ENCODE data around the gene RABGAP1L. TPM values are rescaled to one million over a fixed set of nuclear protein-coding genes. Genes with fewer than 3 reads are reported as not detected.

RABGAP1L gene
- total and polyA plus RNA-seq, 7 experiments from 2014 or later, result 38.4 to 97.4 (median 55.1) TPM

GRCh38 chr1:175000697-175001187 is 841.4 kb downstream of the RABGAP1L start:
- H3K9me3 ChIP-seq (ENCODE audit: control insufficient read depth in 2 of 3, low read length in 3 of 3), result no peaks in the 10 kb centered on the region
- Mint-ChIP-seq H3K36me3 (peaks cover 0 to 21% (median 3%) of the 10 kb centered on the region in 5 donors), H3K4me1 (peaks cover 41 to 52% (median 49%) of the 10 kb centered on the region in 7 donors), H3K9me3 (no peaks in the 10 kb centered on the region), H3K27me3 (no peaks in the 10 kb centered on the region), H3K4me3 (no peak overlapping the region), H3K27ac (peak overlapping the region in 1 of 9 donors; percentile 78)
- POLR2A ChIA-PET, result interaction anchor here (0.6 to 3.8 kb wide), 15 partner anchors 10 to 1133 kb away, joined by 3 to 227 read pairs (median 5); partner anchors contain the start of genes GAS5, MRPS14, RC3H1 and ZBTB37
- peaks cover 10 to 18% of the 10 kb centered on the region in 2 donors for H3K4me1 ChIP-seq (ENCODE audit: control insufficient read depth in 2 of 2, insufficient read depth in 2 of 2, low read length in 2 of 2)
- CTCF ChIA-PET, result interaction anchor here (3.2 to 3.4 kb wide), 2 partner anchors 15 to 23 kb away, joined by 18 to 22 read pairs; partner anchors contain the start of gene MRPS14
- peak overlapping the region; percentile 88 for H3K27ac ChIP-seq (ENCODE audit: low read depth, low read length)
- ATAC-seq (no peak), DNase-seq (no peak)
- peak overlapping the region; percentile 69 for H3K4me3 ChIP-seq (ENCODE audit: low read length)
- no peaks in the 10 kb centered on the region for H3K27me3 ChIP-seq (ENCODE audit: control insufficient read depth in 2 of 2, insufficient read depth in 2 of 2, low read length in 2 of 2)
- intact Hi-C loops (cut with micrococcal nuclease), result loop anchor here in 1 of 2 donors (1.0 kb wide), 1 partner anchor 8 kb away; no protein-coding TSS in a partner anchor
- peaks cover 0 to 12% (median 6%) of the 10 kb centered on the region in 3 experiments for H3K36me3 ChIP-seq (ENCODE audit: control insufficient read depth in 2 of 3, insufficient read depth in 3 of 3, low read length in 3 of 3)

GRCh38 chr1:175002910-175003517 is 843.7 kb downstream of the RABGAP1L start:
- no peaks in the 10 kb centered on the region for H3K9me3 ChIP-seq (ENCODE audit: control insufficient read depth in 2 of 3, low read length in 3 of 3)
- H3K27ac ChIP-seq (ENCODE audit: low read depth, low read length), result peak overlapping the region; percentile 12
- DNase-seq (no peak), ATAC-seq (no peak)
- Mint-ChIP-seq H3K4me1 (peaks cover 38 to 62% (median 51%) of the 10 kb centered on the region in 7 donors), H3K4me3 (peak overlapping the region in 7 of 10 donors; percentile 3 to 53 (median 38)), H3K36me3 (peaks cover 0 to 23% (median 3%) of the 10 kb centered on the region in 5 donors), H3K27ac (peak overlapping the region in 8 of 9 donors; percentile 5 to 86 (median 64)), H3K9me3 (no peaks in the 10 kb centered on the region), H3K27me3 (no peaks in the 10 kb centered on the region)
- CTCF ChIA-PET, result interaction anchor here (0.6 to 1.9 kb wide), 2 partner anchors 20 to 138 kb away, joined by 3 to 4 read pairs; partner anchors contain the start of gene MRPS14
- POLR2A ChIA-PET, result interaction anchor here (0.7 to 4.2 kb wide), 5 partner anchors 20 to 203 kb away, joined by 3 to 31 read pairs (median 5); partner anchors contain the start of gene MRPS14
- H3K4me3 ChIP-seq (ENCODE audit: low read length), result no peak overlapping the region
- H3K27me3 ChIP-seq (ENCODE audit: control insufficient read depth in 2 of 2, insufficient read depth in 2 of 2, low read length in 2 of 2), result no peaks in the 10 kb centered on the region
- H3K36me3 ChIP-seq (ENCODE audit: control insufficient read depth in 2 of 3, insufficient read depth in 3 of 3, low read length in 3 of 3), result peaks cover under 1 to 35% (median 6%) of the 10 kb centered on the region in 3 experiments
- H3K4me1 ChIP-seq (ENCODE audit: control insufficient read depth in 2 of 2, insufficient read depth in 2 of 2, low read length in 2 of 2), result peaks cover 6 to 16% of the 10 kb centered on the region in 2 donors
- intact Hi-C loops (cut with micrococcal nuclease), result no loop called here

GRCh38 chr1:175003521-175003920 is 844.2 kb downstream of the RABGAP1L start:
- H3K36me3 ChIP-seq (ENCODE audit: control insufficient read depth in 2 of 3, insufficient read depth in 3 of 3, low read length in 3 of 3), result peaks cover 6 to 40% (median 11%) of the 10 kb centered on the region in 3 experiments
- Mint-ChIP-seq H3K9me3 (no peaks in the 10 kb centered on the region), H3K27me3 (no peaks in the 10 kb centered on the region), H3K36me3 (peaks cover 0 to 25% (median 3%) of the 10 kb centered on the region in 5 donors), H3K4me3 (peak overlapping the region in 8 of 10 donors; percentile 3 to 52 (median 32)), H3K27ac (peak overlapping the region; percentile 5 to 86 (median 73)), H3K4me1 (peaks cover 39 to 62% (median 52%) of the 10 kb centered on the region in 7 donors)
- no peaks in the 10 kb centered on the region for H3K9me3 ChIP-seq (ENCODE audit: control insufficient read depth in 2 of 3, low read length in 3 of 3)
- peaks cover 3 to 11% of the 10 kb centered on the region in 2 donors for H3K4me1 ChIP-seq (ENCODE audit: control insufficient read depth in 2 of 2, insufficient read depth in 2 of 2, low read length in 2 of 2)
- H3K4me3 ChIP-seq (ENCODE audit: low read length), result no peak overlapping the region
- ChIA-PET POLR2A (interaction anchor here (0.7 to 4.2 kb wide), 5 partner anchors 13 to 204 kb away, joined by 3 to 31 read pairs (median 5); partner anchors contain the start of gene MRPS14), CTCF (interaction anchor here (1.9 kb wide), 1 partner anchor 19 kb away, joined by 4 read pairs; the partner anchor contains the start of gene MRPS14)
- H3K27ac ChIP-seq (ENCODE audit: low read depth, low read length), result peak overlapping the region; percentile 12
- DNase-seq (no peak), ATAC-seq (no peak)
- intact Hi-C loops (cut with micrococcal nuclease), result no loop called here
- no peaks in the 10 kb centered on the region for H3K27me3 ChIP-seq (ENCODE audit: control insufficient read depth in 2 of 2, insufficient read depth in 2 of 2, low read length in 2 of 2)

GRCh38 chr1:175005085-175005783 is 845.9 kb downstream of the RABGAP1L start:
- Mint-ChIP-seq H3K27me3 (no peaks in the 10 kb centered on the region), H3K4me3 (no peak overlapping the region), H3K36me3 (peaks cover 5 to 30% (median 9%) of the 10 kb centered on the region in 5 donors), H3K27ac (peak overlapping the region in 6 of 9 donors; percentile 0 to 75 (median 24)), H3K4me1 (peaks cover 42 to 65% (median 55%) of the 10 kb centered on the region in 7 donors), H3K9me3 (no peaks in the 10 kb centered on the region)
- H3K4me3 ChIP-seq (ENCODE audit: low read length), result no peak overlapping the region
- ATAC-seq (no peak), DNase-seq (no peak)
- no peaks in the 10 kb centered on the region for H3K27me3 ChIP-seq (ENCODE audit: control insufficient read depth in 2 of 2, insufficient read depth in 2 of 2, low read length in 2 of 2)
- ChIA-PET POLR2A (interaction anchor here (0.6 to 4.2 kb wide), 5 partner anchors 11 to 214 kb away, joined by 3 to 31 read pairs (median 3); partner anchors contain the start of gene MRPS14), CTCF (no interaction called here)
- H3K4me1 ChIP-seq (ENCODE audit: control insufficient read depth in 2 of 2, insufficient read depth in 2 of 2, low read length in 2 of 2), result peaks cover 3 to 10% of the 10 kb centered on the region in 2 donors
- H3K36me3 ChIP-seq (ENCODE audit: control insufficient read depth in 2 of 3, insufficient read depth in 3 of 3, low read length in 3 of 3), result peaks cover 8 to 53% (median 14%) of the 10 kb centered on the region in 3 experiments
- no peak overlapping the region for H3K27ac ChIP-seq (ENCODE audit: low read depth, low read length)
- intact Hi-C loops (cut with micrococcal nuclease), result no loop called here
- H3K9me3 ChIP-seq (ENCODE audit: control insufficient read depth in 2 of 3, low read length in 3 of 3), result no peaks in the 10 kb centered on the region

- H3K4me3 ChIP-seq (ENCODE audit: low read length), result no peak overlapping the region
- DNase-seq, result no peak
- no peaks in the 10 kb centered on the region for H3K27me3 Mint-ChIP-seq
- POLR2A ChIA-PET, result interaction anchor here (2.7 kb wide), 1 partner anchor 14 kb away, joined by 11 read pairs; the partner anchor contains the start of gene MRPS14
- ATAC-seq, result no peak
- no peaks in the 10 kb centered on the region for H3K9me3 ChIP-seq (ENCODE audit: control insufficient read depth in 2 of 3, low read length in 3 of 3)
- peaks cover 19 to 44% (median 23%) of the 10 kb centered on the region in 5 donors for H3K36me3 Mint-ChIP-seq
- H3K9me3 Mint-ChIP-seq, result peaks cover 0 to 1% (median 0%) of the 10 kb centered on the region in 11 donors
- H3K4me3 Mint-ChIP-seq, result no peak overlapping the region
- no peaks in the 10 kb centered on the region for H3K4me1 ChIP-seq (ENCODE audit: control insufficient read depth in 2 of 2, insufficient read depth in 2 of 2, low read length in 2 of 2)
- peaks cover 13 to 28% (median 19%) of the 10 kb centered on the region in 7 donors for H3K4me1 Mint-ChIP-seq
- no peak overlapping the region for H3K27ac ChIP-seq (ENCODE audit: low read depth, low read length)
- intact Hi-C loops (cut with micrococcal nuclease), result no loop called here
- CTCF ChIA-PET, result no interaction called here
- H3K27me3 ChIP-seq (ENCODE audit: control insufficient read depth in 2 of 2, insufficient read depth in 2 of 2, low read length in 2 of 2), result no peaks in the 10 kb centered on the region
- H3K27ac Mint-ChIP-seq, result peak overlapping the region in 4 of 9 donors; percentile 6 to 68 (median 43)
- H3K36me3 ChIP-seq (ENCODE audit: control insufficient read depth in 2 of 3, insufficient read depth in 3 of 3, low read length in 3 of 3), result peaks cover 28 to 93% (median 34%) of the 10 kb centered on the region in 3 experiments
Observed at GRCh38 chr1:175009532-175009931, 850.2 kb downstream of the RABGAP1L start.

GRCh38 chr1:175013445-175013844 is 854.1 kb downstream of the RABGAP1L start:
- Mint-ChIP-seq H3K27ac (peak overlapping the region in 2 of 9 donors; percentile 27 to 68), H3K27me3 (no peaks in the 10 kb centered on the region), H3K36me3 (peaks cover 20 to 46% (median 30%) of the 10 kb centered on the region in 5 donors), H3K9me3 (peaks cover 0 to 1% (median 0%) of the 10 kb centered on the region in 11 donors), H3K4me3 (no peak overlapping the region), H3K4me1 (peaks cover 0 to 19% (median 8%) of the 10 kb centered on the region in 7 donors)
- no peak for DNase-seq
- H3K9me3 ChIP-seq (ENCODE audit: control insufficient read depth in 2 of 3, low read length in 3 of 3), result no peaks in the 10 kb centered on the region
- no peak for ATAC-seq
- H3K36me3 ChIP-seq (ENCODE audit: control insufficient read depth in 2 of 3, insufficient read depth in 3 of 3, low read length in 3 of 3), result peaks cover 25 to 97% (median 40%) of the 10 kb centered on the region in 3 experiments
- H3K27ac ChIP-seq (ENCODE audit: low read depth, low read length), result no peak overlapping the region
- H3K4me1 ChIP-seq (ENCODE audit: control insufficient read depth in 2 of 2, insufficient read depth in 2 of 2, low read length in 2 of 2), result no peaks in the 10 kb centered on the region
- intact Hi-C loops (cut with micrococcal nuclease), result no loop called here
- CTCF ChIA-PET, result interaction anchor here (1.0 kb wide), 1 partner anchor 16 kb away, joined by 3 read pairs; no protein-coding TSS in a partner anchor
- H3K4me3 ChIP-seq (ENCODE audit: low read length), result no peak overlapping the region
- POLR2A ChIA-PET, result interaction anchor here (1.2 to 1.5 kb wide), 2 partner anchors 10 to 13 kb away, joined by 4 read pairs; partner anchors contain the start of gene MRPS14
- no peaks in the 10 kb centered on the region for H3K27me3 ChIP-seq (ENCODE audit: control insufficient read depth in 2 of 2, insufficient read depth in 2 of 2, low read length in 2 of 2)

Measured in naive thymus-derived CD4-positive, alpha-beta T cell (primary cell).